LNCAP (cell line): ENCODE measurements around the gene ZNF112.

Experiments
- CTCF ChIP-seq: fragments of 450-650 bp; IDR thresholded peaks from 2 replicates; pipeline ENCODE4 v1.5.1; 2017; ENCODE audit warnings: mild to moderate bottlenecking

The ZNF112 gene

GRCh38 chr19:44344255-44344654 lies 12.2 kb downstream of the ZNF112 start:
- no peak for TF ChIP-seq CTCF

- TF ChIP-seq CTCF = no peak
These were observed 14.7 kb downstream of the ZNF112 start for GRCh38 chr19:44341794-44342193.

GRCh38 chr19:44332145-44332544 lies 24.3 kb downstream of the ZNF112 start:
- no peak for TF ChIP-seq CTCF

GRCh38 chr19:44315883-44316282 lies 40.6 kb downstream of the ZNF112 start:
- TF ChIP-seq CTCF = no peak

GRCh38 chr19:44313231-44313630 lies 43.2 kb downstream of the ZNF112 start:
- TF ChIP-seq CTCF = no peak

- TF ChIP-seq CTCF = no peak
These were observed 48.5 kb downstream of the ZNF112 start for GRCh38 chr19:44308011-44308410.

- TF ChIP-seq CTCF = no peak
These were observed 50.2 kb downstream of the ZNF112 start for GRCh38 chr19:44306283-44306682.

- no peak for TF ChIP-seq CTCF
These were observed 51.0 kb downstream of the ZNF112 start for GRCh38 chr19:44305457-44305856.
